Right lung (tissue), 5 donors: Measurements from ENCODE around the gene USP6NL. TPM values are rescaled to one million over a fixed set of nuclear protein-coding genes. Genes with fewer than 3 reads are reported as not detected.
A peak's percentile ranks its signal among the peaks of the same experiment; 100 is the strongest.

ENCODE experiments used
- DNase-seq, 2 donors: peaks; one replicate each; pipeline ENCODE4 v3.0.0-alpha.2; 2013
- polyA plus RNA-seq, 5 donors: library from polyadenylated mRNA; unstranded; fragments of 120-200 nt; gene quantifications; one replicate each; pipeline versions ENCODE4 v1.2.1 to v1.2.3, GENCODE V29; 2013; ENCODE audit warnings: inconsistent platforms in 1 of 5, low replicate concordance in 1 of 5; ENCODE audit not compliant: insufficient read length in 5 of 5, insufficient read depth in 1 of 5

Gene USP6NL
- polyA plus RNA-seq, 5 donors, result 19.2 to 26.9 (median 24.9) TPM

DNA sequence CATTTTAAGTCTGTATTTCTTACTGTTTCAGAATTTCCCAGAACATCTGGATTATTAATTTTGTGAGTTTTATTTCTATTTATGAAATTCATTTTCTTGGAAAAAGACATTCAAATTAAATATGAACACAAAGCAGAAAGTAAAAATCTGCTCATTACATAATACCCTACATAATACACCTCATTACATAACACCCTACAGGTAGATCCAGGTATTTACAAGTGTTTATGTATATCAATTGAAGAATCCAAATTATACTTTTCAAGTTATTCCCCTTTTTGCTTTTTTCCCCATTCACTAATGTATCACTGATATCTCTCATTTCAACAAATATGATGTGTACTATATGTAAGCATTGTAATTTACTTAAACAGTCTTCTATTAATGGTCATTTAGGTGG is 129.1 kb downstream of the USP6NL start:
- no peak for DNase-seq

- DNase-seq, result no peak
These were observed 130.8 kb downstream of the USP6NL start for GRCh38 chr10:11480687-11481086.

- DNase-seq, result no peak
These were observed 132.2 kb downstream of the USP6NL start for GRCh38 chr10:11479300-11479699.

GRCh38 chr10:11478807-11479206 is 132.6 kb downstream of the USP6NL start:
- DNase-seq, result no peak

DNA sequence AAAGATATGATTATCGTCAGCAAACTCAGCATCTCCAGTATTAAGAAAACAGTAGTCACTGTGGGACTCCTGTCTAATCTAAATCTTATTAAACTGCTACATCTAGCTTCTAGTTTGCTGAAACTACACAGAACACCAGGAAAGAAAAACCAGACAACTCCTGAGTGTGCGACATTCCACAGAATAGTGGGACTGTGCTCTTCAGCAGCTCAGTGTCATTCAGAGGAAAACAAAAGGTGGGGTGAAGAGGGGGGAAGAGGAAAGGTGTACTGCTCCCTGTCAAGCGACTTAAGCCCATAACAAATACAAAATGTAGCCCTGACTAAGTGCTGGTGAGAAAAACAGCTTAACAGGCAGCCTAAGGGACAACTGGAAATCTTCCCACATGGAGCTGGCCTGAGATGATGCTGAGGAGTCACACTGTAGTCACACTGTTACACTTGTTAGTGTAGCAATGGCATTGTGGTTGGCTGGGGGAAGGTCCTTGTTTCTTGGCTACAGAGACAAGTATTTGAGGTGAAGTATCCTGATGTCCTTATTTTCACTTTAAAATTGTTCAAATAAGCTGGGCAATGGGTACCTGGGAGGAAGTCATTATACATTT is 135.5 kb downstream of the USP6NL start:
- no peak for DNase-seq

GRCh38 chr10:11473128-11473760 is 138.2 kb downstream of the USP6NL start:
- DNase-seq, result no peak

- DNase-seq, result peak; percentile 21 to 30
These were observed 139.2 kb downstream of the USP6NL start for GRCh38 chr10:11472158-11472753.

DNA sequence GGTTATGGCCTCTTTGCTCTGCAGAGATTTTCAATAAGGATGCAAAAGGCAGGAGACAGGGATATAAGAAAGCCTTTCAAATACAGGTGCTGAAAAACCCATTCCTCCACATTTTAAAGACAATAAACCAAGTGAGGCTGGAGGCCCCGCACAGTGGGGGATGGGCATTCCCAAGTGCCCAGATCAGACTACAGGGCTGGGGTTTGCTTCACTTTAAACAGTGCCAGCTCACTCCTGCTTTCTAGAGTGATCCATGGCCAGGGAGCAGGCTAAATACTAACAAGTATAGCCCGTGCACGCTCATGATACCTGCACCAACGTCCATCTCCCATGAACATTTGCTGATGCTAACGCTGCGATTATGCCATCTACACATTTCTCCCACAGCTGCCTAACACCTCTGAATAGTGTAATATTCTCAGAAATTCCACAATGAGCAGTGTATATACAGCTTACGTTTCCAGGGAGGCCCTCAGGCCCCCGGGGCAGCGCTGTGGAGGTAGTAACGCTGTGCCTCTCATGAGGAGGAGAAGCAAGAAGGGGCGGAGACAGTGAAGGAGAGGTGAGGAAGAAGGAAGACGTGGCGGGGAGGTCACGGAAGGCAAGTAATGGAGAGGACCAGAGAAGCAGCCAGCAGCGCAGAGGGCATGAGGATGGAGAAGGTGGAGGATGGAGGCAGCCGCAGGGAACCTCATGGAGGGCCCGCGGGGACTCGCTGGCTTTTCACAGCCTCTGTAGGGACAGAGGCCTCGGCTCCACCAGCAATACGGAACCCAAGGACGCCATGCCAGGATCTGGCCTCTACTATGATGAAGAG is 141.7 kb downstream of the USP6NL start:
- DNase-seq, result no peak

- DNase-seq, result no peak
These were observed 143.2 kb downstream of the USP6NL start for GRCh38 chr10:11468126-11468742.

- DNase-seq, result peak; percentile 13 to 14
These were observed 146.0 kb downstream of the USP6NL start for GRCh38 chr10:11465406-11465805.

DNA sequence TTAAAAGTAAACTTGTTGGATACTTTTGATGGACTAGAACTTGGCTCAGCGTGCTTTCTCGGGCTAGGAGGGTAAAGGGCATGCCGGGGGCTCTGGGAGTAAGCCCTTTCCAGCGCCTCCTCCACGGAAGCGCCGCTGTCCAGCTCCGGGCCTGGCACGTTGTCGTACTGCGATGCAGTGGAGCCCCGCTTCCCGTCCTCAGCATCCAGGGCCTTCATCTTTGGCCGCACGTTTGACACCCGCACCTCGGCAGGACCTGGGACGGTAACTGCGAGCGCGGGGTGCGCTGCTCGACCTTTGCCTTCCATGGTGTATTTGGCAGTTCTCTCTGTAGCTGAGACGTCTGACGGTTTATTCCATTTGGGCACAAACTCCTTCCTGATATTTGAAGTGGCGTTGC is 148.3 kb downstream of the USP6NL start:
- no peak for DNase-seq

DNA sequence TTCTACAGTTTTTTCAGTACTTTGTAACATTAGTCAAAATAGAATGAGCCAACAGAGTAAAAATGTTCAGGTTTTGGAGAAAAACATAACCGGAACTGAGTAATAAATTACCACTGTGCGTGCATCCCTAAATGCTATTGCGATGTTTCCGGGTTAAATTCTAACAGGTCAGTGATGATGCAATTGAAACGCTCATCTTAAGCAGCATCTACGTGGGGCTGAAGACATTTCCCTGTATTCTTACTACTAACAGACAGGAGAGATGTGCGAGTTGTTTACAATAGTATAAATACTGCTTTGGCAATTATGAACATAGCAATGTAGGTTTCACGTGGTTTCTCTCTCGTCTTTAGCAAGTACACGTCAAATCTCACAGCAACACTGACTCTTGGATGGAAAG is 149.4 kb downstream of the USP6NL start:
- no peak for DNase-seq

DNA sequence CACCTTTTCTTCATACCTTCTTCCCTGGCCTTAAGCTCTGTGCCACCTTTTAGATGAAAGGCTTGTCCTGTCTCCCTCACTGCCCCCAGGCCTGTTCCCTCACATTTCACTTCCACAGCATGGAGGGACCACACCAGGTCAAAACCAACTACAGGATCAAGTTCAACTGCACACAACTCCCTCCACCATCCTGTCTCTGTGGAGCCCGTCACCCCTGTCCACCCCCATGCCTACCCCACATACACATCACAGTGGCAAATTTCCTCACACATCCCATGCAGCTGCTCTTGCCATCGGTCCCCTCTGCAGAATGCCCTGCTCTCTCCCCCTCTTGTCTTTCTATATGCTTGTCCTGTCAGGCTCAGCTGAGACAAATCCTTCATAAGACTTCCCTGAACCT is 154.1 kb downstream of the USP6NL start:
- DNase-seq, result no peak

DNA sequence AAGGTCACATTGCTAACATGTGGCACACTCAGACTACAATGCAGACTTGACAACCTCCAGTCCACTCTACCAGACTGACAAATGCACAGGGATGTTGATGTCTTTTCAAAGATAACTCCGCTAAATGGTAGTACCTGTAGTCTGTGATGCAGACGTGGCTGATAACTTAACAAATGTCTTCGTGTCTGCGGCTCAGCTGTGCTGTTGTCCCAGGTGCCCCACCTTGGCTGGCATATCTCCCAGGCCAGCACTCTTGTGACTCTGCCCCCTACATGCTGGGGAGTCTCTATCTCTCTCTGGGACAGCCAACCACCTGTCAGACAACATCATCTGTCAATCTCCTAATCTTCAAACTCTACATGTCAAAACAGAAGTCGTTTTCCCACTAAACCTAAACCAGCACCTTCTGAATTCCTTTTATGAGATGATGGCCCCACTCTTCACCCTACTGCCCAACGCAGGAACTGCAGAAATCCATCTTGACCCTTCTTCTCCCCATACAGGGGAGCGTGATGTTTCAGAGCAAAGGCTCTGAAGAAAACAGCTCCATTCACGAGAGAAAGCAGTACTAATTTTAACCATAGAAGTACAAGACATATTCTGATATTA is 156.4 kb downstream of the USP6NL start:
- DNase-seq, result no peak

DNA sequence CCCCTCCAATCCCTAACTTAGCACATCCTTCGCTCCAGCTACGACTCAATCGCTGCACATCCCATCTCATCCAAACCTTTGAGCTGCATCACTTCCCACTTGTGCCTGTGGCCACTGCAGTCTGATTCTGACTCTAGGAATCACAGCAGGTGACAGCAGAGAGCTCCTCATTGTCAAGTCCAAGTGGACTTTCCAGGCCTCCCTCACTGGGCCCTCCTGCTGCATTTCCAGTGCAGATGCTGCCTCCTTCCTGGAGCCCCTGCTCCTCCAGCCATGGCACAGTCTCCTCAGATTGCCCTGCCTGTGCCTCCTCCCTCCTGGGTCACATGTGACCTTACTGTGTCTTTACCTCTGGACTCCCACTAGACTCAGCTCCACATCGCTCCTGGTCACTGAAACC is 157.3 kb downstream of the USP6NL start:
- DNase-seq, result no peak

DNA sequence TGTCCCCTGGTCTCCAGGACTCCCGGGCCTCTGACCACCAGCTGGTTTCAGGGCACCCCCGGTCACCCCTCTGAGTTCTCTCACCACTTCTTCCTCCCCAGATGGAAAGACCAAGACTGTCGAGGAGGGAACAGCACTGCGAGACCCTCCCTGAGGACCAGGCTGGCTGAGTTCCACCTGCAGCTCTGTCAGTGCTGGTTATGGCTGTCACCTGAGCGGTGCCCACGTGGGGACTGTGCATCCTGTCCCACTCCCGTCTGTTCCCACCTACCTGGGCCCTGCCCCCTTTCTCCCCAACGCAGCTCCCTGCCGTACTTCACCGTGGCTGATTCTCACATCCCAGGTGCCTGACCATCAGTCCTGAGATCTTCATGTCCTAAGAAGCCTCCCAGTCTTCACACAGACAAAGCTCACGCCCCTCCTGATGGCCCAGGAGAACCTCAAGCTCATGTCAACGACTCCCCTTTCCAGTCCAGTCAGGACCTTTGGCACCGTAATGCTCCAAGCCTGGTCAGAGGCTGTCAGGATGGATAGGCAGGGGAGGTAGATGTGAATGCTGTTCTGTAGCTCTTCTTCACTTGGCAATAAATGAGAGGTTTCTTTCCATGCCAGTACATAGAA is 159.7 kb downstream of the USP6NL start:
- DNase-seq, result no peak

DNA sequence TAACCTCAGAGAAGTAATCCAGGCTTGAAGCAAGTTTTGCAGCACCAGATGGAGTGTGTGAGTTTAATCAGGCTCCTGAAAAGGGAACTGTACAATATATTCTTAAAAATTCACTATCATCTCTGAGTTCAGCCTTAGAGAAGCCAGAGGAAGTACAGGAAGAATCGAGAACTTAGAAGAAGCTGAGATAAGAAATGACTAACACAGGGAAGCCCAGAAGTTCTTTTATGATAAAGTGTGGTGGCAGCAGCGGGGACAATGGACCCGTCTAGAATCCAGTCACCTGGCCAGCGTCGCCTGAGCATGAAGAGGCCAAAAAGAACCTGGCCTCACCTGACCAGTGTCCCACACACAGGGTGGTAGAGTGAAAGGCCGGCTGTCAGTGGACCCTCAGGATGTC is 161.0 kb downstream of the USP6NL start:
- DNase-seq, result no peak

- no peak for DNase-seq
These were observed 161.7 kb downstream of the USP6NL start for GRCh38 chr10:11449761-11450160.

- no peak for DNase-seq
These were observed 162.8 kb downstream of the USP6NL start for GRCh38 chr10:11448545-11449244.

GRCh38 chr10:11448190-11448544 is 163.3 kb downstream of the USP6NL start:
- no peak for DNase-seq

DNA sequence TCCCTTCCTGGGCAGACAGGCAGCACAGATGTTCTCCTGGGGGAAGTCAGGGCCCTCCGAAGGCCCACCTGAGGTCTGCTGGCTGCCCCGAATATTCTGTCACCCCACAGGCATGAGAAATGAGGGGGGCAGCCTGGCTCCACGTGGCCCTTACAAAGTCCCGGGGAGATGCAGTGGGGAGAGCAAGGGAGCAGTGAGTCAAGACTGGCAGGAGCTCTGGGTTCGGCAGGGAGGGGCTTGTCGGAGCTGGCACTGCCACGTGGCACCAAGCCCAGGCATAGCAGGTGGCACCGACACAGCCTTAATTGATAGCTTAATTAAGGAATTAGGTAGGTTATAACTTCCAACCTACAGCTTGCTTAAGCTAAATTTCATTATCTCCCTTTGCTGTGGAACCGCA is 163.9 kb downstream of the USP6NL start:
- no peak for DNase-seq
